Left lung (tissue), 10 donors: ENCODE measurements around the gene SIRT6. TPM values are rescaled to one million over a fixed set of nuclear protein-coding genes. Genes with fewer than 3 reads are reported as not detected.
"Not testable (repeated sequence)": the region's sequence is repeated elsewhere in the genome, so short reads cannot be mapped to it uniquely, and the experiment has no call there.

Experiments used
- ATAC-seq: fragments of 200-7000 bp; cut with Tn5 transposase; one replicate; pipeline ENCODE4 v1.9.1; 2020; ENCODE audit warnings: moderate library complexity
- DNase-seq, 4 donors: peaks; one replicate each; pipeline ENCODE4 v3.0.0-alpha.2; 2013 to 2020
- H3K27ac ChIP-seq, 2 donors: fragments of 200-600 bp; sonication (generic) in 1 of 2; one replicate each; pipeline versions ENCODE4 v1.5.0 to v1.8.0; 2020 to 2021
- H3K27me3 ChIP-seq, 2 donors: fragments of 200-600 bp; sonication (generic) in 1 of 2; one replicate each; pipeline versions ENCODE4 v1.5.0 to v1.8.0; 2020 to 2021
- H3K36me3 ChIP-seq, 2 donors: fragments of 200-600 bp; sonication (generic) in 1 of 2; one replicate each; pipeline versions ENCODE4 v1.5.0 to v1.8.0; 2020 to 2021
- H3K4me1 ChIP-seq, 2 donors: fragments of 200-600 bp; one replicate each; pipeline ENCODE4 v1.8.0; 2021
- H3K4me3 ChIP-seq, 2 donors: fragments of 200-600 bp; sonication (generic) in 1 of 2; one replicate each; pipeline versions ENCODE4 v1.5.0 to v1.8.0; 2020 to 2021; ENCODE audit warnings: mild to moderate bottlenecking in 1 of 2
- H3K9me3 ChIP-seq, 2 donors: fragments of 200-600 bp; sonication (generic) in 1 of 2; one replicate each; pipeline versions ENCODE4 v1.5.0 to v1.8.0; 2020 to 2021
- CTCF ChIP-seq, 2 donors: fragments of 200-600 bp; sonication (generic) in 1 of 2; IDR thresholded peaks; one replicate each; pipeline versions ENCODE4 v1.5.0 to v1.8.0; 2021; ENCODE audit warnings: antibody characterized with exemption in 2 of 2
- intact Hi-C, 2 donors: fragments of 100-400 bp; cut with DNase I; formaldehyde crosslinking; loops; one replicate each; pipeline versions ENCODE4 v1.11.2 to v1.14.2; 2022
- polyA plus RNA-seq, 6 donors: library from polyadenylated mRNA; unstranded; fragments of 120-200 nt; gene quantifications; one replicate each; pipeline ENCODE4 v1.2.1, GENCODE V29; 2013; ENCODE audit not compliant: insufficient read length in 6 of 6
- total RNA-seq, 2 donors: library from RNA; stranded (reverse); fragmentation: NEBNext Ultra II Directional; extraction: Animal tissue kit (Norgen Biotek cat#: 25700); gene quantifications; one replicate each; pipeline ENCODE4 v1.2.1, GENCODE V29; 2021
- donor health status: DM: no; HTN: yes; CAD: no.
- donor health status: DM: no; HTN: no; CAD: no.

SIRT6 gene
- total and polyA plus RNA-seq, 8 donors, result 17.8 to 24.7 (median 20.2) TPM

DNA sequence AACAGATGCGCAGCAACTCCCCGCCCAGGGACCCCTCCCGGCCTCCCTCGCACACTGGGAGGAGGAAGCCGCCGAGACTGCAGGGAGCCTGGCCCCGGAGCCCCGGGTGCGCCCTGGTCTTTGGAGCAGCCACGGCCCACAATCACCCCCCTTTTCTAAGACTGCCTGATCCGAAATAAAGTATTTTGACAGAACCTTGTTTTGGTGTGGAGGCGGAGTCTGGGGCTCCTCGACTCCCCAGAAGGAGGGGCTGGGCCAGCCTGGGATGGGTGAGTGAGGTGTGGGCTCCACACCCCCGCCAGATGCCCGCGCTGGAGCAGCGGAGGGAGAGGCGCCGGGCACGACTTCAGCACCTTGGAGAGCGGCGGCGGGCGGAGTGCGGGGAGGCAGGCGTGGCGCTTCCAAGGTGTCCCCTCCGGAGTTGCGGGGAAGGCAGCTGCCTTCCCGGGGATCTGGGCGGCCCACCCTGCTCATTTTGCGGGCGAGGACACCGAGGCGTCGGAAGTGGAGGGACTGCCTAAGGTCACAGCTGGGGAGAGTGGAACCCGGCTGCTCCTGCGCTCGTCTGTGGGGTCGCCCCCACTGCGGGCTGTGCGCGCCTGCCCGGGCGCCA is 9.4 kb downstream of the SIRT6 start:
- TF ChIP-seq CTCF (IDR thresholded peaks at IDR 0.05), result no peak
- ATAC-seq (peak; percentile 93), DNase-seq (peak; percentile 40 to 89 (median 48))
- Histone ChIP-seq H3K4me1 (peaks cover 0 to 5% of the 10 kb centered on the region in 2 donors), H3K4me3 (no peak overlapping the region), H3K9me3 (no peaks in the 10 kb centered on the region), H3K27ac (no peak overlapping the region), H3K36me3 (peaks cover 0 to 41% of the 10 kb centered on the region in 2 donors), H3K27me3 (peaks cover 0 to 37% of the 10 kb centered on the region in 2 donors)
- intact Hi-C loops, result no loop called here

GRCh38 chr19:4171676-4172075 is 10.7 kb downstream of the SIRT6 start:
- no peak overlapping the region for H3K27ac ChIP-seq
- no peak overlapping the region for H3K4me3 ChIP-seq
- peaks cover 0 to 28% of the 10 kb centered on the region in 2 donors for H3K36me3 ChIP-seq
- no peaks in the 10 kb centered on the region for H3K9me3 ChIP-seq
- H3K27me3 ChIP-seq, result peaks cover 0 to 49% of the 10 kb centered on the region in 2 donors
- ATAC-seq, result no peak
- DNase-seq, result peak in 1 of 4 donors; percentile 65
- peaks cover 0 to 5% of the 10 kb centered on the region in 2 donors for H3K4me1 ChIP-seq
- intact Hi-C loops, result no loop called here
- TF ChIP-seq CTCF (IDR thresholded peaks at IDR 0.05), result no peak

- no peak for ATAC-seq
Observed at GRCh38 chr19:4164262-4164661, 18.1 kb downstream of the SIRT6 start.

GRCh38 chr19:4161415-4162077 is 20.8 kb downstream of the SIRT6 start:
- H3K36me3 ChIP-seq, result no peaks in the 10 kb centered on the region
- H3K4me3 ChIP-seq, result no peak overlapping the region
- no peaks in the 10 kb centered on the region for H3K9me3 ChIP-seq
- no peaks in the 10 kb centered on the region for H3K4me1 ChIP-seq
- DNase-seq (no peak), ATAC-seq (no peak)
- no peak for TF ChIP-seq CTCF (IDR thresholded peaks at IDR 0.05)
- H3K27ac ChIP-seq, result no peak overlapping the region
- peaks cover 0 to 29% of the 10 kb centered on the region in 2 donors for H3K27me3 ChIP-seq
- intact Hi-C loops, result no loop called here

More at GRCh38 chr19:4164262-4164661, 18.1 kb downstream of the SIRT6 start:
- no peak for TF ChIP-seq CTCF (IDR thresholded peaks at IDR 0.05)
- Histone ChIP-seq H3K27me3 (peaks cover 0 to 54% of the 10 kb centered on the region in 2 donors), H3K4me1 (no peaks in the 10 kb centered on the region), H3K36me3 (no peaks in the 10 kb centered on the region), H3K9me3 (no peaks in the 10 kb centered on the region), H3K27ac (no peak overlapping the region), H3K4me3 (no peak overlapping the region)
- intact Hi-C loops, result no loop called here
- no peak for DNase-seq

GRCh38 chr19:4157971-4158370 is 24.4 kb downstream of the SIRT6 start:
- H3K4me1 ChIP-seq, H3K4me3 ChIP-seq, DNase-seq, H3K9me3 ChIP-seq, ATAC-seq, H3K27ac ChIP-seq, intact Hi-C loops, H3K36me3 ChIP-seq: not testable (repeated sequence)
- peaks cover 4 to 23% of the 10 kb centered on the region in 2 donors for H3K27me3 ChIP-seq
